Small intestine (tissue), 7 donors: ENCODE results near the gene GCC2. TPM values are rescaled to one million over a fixed set of nuclear protein-coding genes. Genes with fewer than 3 reads are reported as not detected.
A peak's percentile ranks its signal among the peaks of the same experiment; 100 is the strongest.
"Not testable (repeated sequence)": the region's sequence is repeated elsewhere in the genome, so short reads cannot be mapped to it uniquely, and the experiment has no call there.

Source experiments
- DNase-seq, 2 donors: peaks; one replicate each; pipeline versions ENCODE4 v3.0.0 to v3.0.0-alpha.2; 2013
- FAIRE-seq: peaks from 2 replicates; lab custom pipeline; 2012; peaks lifted over from hg19 to GRCh38; lab: Jason Lieb, UNC
- H3K27ac ChIP-seq, 3 donors: one replicate each; pipeline ENCODE4 v1.5.1; 2013; ENCODE audit warnings: low read length in 2 of 3, mild to moderate bottlenecking in 2 of 3, control low read depth in 1 of 3, inconsistent platforms in 1 of 3, low read depth in 1 of 3, moderate library complexity in 1 of 3
- H3K27me3 ChIP-seq, 3 donors: one replicate each; pipeline ENCODE4 v1.6.1; 2013; ENCODE audit warnings: low read length in 3 of 3, inconsistent platforms in 1 of 3; ENCODE audit not compliant: control insufficient read depth in 3 of 3, insufficient read depth in 3 of 3
- H3K36me3 ChIP-seq, 3 donors: one replicate each; pipeline ENCODE4 v1.6.1; 2013; ENCODE audit warnings: low read length in 3 of 3, inconsistent platforms in 1 of 3, low read depth in 1 of 3, mild to moderate bottlenecking in 1 of 3, moderate library complexity in 1 of 3; ENCODE audit not compliant: control insufficient read depth in 3 of 3, insufficient read depth in 2 of 3
- H3K4me1 ChIP-seq, 3 donors: one replicate each; pipeline ENCODE4 v1.6.1; 2013; ENCODE audit warnings: low read length in 2 of 3, inconsistent platforms in 1 of 3, low read depth in 1 of 3, mild to moderate bottlenecking in 1 of 3, moderate library complexity in 1 of 3; ENCODE audit not compliant: control insufficient read depth in 3 of 3, insufficient read depth in 2 of 3
- H3K4me3 ChIP-seq, 3 donors: one replicate each; pipeline ENCODE4 v1.5.1; 2013; ENCODE audit warnings: low read length in 3 of 3, control low read depth in 1 of 3, inconsistent platforms in 1 of 3, low read depth in 1 of 3, mild to moderate bottlenecking in 1 of 3, moderate library complexity in 1 of 3
- H3K9me3 ChIP-seq, 2 donors: one replicate each; pipeline ENCODE4 v1.6.1; 2013; ENCODE audit warnings: low read depth in 1 of 2, low read length in 1 of 2; ENCODE audit not compliant: control insufficient read depth in 2 of 2, insufficient read depth in 1 of 2
- WGBS, 3 donors: extraction: QIAGEN DNeasy Blood & Tissue Kit; methylation state at CpG; one replicate each; pipeline ENCODE4 v1.1.7; 2013; 5-methylcytosine and 5-hydroxymethylcytosine counted together
- polyA plus RNA-seq, 4 donors: library from polyadenylated mRNA; stranded (reverse) in 3 of 4; unstranded in 1 of 4; fragments of 200-250 nt in 3 of 4; fragments of 120-200 nt in 1 of 4; gene quantifications; one replicate each; pipeline versions ENCODE4 v1.2.1 to v1.2.3, GENCODE V29; 2013
- donor health status: healthy with polysubstance abuse.
- donor health status: control.
- donor health status: control.
- donor health status: Bipolar disorder and iron deficiency.
- donor health status: healthy.

GCC2 gene
- polyA plus RNA-seq, 4 donors: 14.0 to 110 (median 15.1) TPM

DNA sequence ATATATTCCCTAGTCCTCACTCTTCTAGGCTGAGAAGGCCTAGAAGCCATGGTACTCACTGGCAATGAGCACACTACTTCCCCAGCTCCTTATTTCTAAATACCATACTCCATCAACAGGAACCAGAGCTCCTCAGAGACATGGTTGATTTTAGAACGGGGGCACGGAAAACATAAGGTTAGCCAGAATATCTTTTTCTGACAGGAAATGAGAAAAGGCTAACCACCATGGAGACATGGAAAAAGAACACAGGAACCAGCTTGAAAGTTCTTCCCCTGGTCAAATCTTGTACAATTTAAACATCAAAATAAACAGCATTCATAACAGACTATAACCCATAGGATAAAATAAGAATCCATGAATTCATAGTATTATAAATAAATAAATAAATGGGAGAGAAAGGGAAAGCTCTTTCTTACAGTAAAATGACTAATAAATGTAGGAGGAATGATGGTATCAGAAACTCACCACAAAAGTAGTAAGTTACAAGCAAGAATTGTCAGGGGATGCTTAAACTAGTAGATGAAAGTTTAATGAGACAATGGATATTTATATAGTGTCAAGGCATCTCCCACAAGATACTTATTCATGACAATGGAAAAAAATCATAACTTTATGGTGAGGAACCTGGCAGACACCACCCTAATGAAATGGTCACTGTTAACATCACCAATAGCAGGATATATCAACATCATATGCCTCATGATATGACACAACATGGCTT lies 20.6 kb upstream of the GCC2 start:
- DNase-seq: no peak
- Histone ChIP-seq H3K36me3 (no peaks in the 10 kb centered on the region), H3K9me3 (peaks cover 0 to 2% of the 10 kb centered on the region in 2 donors), H3K4me3 (no peak overlapping the region), H3K27ac (no peak overlapping the region), H3K4me1 (peaks cover 0 to 6% (median 0%) of the 10 kb centered on the region in 3 donors), H3K27me3 (no peaks in the 10 kb centered on the region)
- FAIRE-seq: no peak
- WGBS, 3 donors: 75 to 88% (median 87%) methylated on average over 2 of the region's 2 CpGs

DNA sequence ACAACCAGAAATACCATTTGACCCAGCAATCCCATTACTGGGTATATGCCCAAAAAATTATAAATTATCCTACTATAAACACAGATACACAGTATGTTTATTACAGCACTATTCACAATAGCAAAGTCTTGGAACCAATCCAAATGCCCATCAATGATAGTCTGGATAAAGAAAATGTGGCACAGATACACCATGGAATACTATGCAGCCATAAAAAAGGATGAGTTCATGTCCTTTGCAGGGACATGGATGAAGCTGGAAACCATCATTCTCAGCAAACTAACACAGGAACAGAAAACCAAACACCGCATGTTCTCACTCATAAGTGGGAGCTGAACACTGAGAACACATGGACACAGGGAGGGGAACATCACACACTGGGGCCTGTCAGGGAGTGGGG lies 13.4 kb upstream of the GCC2 start:
- H3K9me3 ChIP-seq, H3K36me3 ChIP-seq, H3K4me1 ChIP-seq, DNase-seq, H3K4me3 ChIP-seq, FAIRE-seq, H3K27me3 ChIP-seq, H3K27ac ChIP-seq: not testable (repeated sequence)
- WGBS, 3 donors: 94 to 100% methylated on average over 1 of the region's 1 CpG; no CpG with 5 or more reads in 1 of the 3 donors

DNA sequence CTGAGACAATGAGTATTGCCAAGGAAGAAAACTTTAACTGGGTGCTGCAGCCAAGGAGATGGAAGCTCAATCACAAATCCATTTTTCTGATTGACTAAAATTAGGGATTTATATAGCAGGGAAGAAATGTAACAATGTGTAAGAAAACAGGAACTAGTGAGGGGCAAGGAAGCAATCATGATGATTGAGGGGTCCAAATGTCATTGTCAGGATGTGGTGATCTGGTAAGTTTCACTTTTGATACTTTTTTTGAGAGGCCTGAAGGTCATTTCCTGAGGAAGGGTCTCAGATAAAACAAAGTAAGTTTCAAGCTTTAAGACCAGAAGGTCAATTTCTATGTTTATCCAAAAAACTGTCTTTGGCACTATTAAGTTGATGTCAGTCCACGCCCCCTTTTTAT lies 12.0 kb upstream of the GCC2 start:
- Histone ChIP-seq H3K27me3 (no peaks in the 10 kb centered on the region), H3K36me3 (no peaks in the 10 kb centered on the region), H3K4me1 (no peaks in the 10 kb centered on the region), H3K4me3 (no peak overlapping the region), H3K27ac (no peak overlapping the region), H3K9me3 (no peaks in the 10 kb centered on the region)
- DNase-seq (no peak), FAIRE-seq (no peak)
- 81 to 96% (median 85%) methylated on average over 1 of the region's 1 CpG for WGBS, 3 donors

DNA sequence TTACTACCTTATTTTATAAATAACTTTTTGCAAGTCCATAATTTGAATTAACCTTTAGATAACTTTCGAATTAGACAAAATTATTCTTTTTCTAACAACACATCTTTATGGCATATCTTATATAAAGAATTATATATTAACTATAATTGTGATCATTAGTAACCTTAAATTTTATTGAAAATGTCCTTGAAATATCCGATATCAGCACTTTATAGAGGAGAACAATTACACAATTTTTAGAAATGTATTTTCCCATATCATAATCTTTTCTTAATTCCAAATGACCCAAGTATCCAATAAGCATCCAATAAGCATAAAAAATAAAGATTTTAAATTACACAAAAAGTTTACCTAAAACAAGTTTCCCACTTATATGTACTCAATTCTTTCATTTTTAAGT lies 7.3 kb upstream of the GCC2 start:
- no peaks in the 10 kb centered on the region for H3K9me3 ChIP-seq
- no peaks in the 10 kb centered on the region for H3K36me3 ChIP-seq
- H3K27me3 ChIP-seq: no peaks in the 10 kb centered on the region
- H3K4me3 ChIP-seq: no peak overlapping the region
- no peak overlapping the region for H3K27ac ChIP-seq
- WGBS, 3 donors: 67 to 87% (median 82%) methylated on average over 2 of the region's 2 CpGs
- FAIRE-seq (peak; percentile 74), DNase-seq (no peak)
- H3K4me1 ChIP-seq: no peaks in the 10 kb centered on the region

DNA sequence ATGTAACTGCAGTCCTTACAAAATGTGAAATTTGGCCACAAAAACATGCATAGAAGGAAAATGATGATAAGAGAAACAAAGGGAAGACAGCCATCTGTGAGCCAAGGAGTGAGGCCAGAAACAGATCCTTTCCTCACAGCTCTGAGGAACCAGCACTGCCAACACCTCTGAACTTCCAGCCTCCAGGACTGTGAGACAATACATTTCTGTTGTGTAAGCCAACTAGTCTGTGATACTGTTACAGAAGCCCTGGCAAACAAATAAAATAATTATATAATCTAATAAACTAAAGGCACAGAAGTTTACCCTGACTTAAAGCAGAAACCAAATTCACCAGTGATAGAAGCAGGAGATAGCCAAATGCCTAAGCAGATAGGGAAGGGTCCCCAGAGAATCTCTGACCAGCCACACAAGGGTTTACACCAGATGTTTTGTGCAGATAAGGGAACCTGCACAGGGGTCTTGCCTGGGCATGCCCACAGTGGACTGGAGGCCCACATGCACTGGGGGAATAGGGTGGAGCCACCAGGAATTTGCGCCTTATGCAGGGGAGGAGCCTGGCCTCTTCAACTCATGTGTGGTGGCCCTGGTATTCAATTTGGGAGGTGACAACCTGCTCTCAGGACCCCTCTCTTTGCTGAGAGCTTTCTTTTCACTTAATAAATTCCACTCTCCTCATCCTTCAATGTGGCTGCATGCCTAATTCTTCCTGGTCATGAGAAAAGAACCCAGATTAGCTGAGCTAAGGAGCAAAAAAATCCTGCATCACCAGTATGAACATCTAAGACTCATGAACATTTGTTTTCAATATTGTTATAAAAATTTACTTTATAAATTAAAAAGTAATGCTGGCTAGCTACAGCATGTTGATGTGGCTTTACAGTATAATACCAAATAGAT lies 3.8 kb upstream of the GCC2 start:
- Histone ChIP-seq H3K4me1 (no peaks in the 10 kb centered on the region), H3K27me3 (no peaks in the 10 kb centered on the region), H3K36me3 (no peaks in the 10 kb centered on the region), H3K4me3 (no peak overlapping the region), H3K27ac (no peak overlapping the region), H3K9me3 (no peaks in the 10 kb centered on the region)
- no peak for DNase-seq
- FAIRE-seq: no peak
- 87 to 100% (median 100%) methylated on average over 1 of the region's 1 CpG for WGBS, 3 donors

DNA sequence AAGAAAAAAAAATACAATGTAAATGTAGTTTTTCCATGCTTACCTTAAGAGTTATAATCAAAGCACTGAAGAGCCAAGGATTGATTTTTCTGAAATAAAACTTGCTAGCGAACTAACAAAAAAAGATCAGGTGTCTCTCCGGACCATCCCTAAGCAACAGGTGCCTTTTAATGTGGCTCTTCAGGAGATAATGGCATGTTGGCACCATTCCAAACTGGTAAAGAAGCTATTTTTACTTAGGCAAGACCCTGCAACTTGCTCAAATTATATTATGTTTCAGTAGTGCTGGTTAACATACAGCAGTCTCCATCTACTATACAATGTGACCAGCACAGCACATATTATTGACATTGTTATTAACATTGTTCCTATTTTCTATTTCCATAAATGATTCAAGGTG lies 2.3 kb upstream of the GCC2 start:
- FAIRE-seq: no peak
- Histone ChIP-seq H3K4me3 (no peak overlapping the region), H3K27ac (no peak overlapping the region), H3K9me3 (no peaks in the 10 kb centered on the region), H3K4me1 (peaks cover 0 to 7% (median 0%) of the 10 kb centered on the region in 3 donors), H3K27me3 (no peaks in the 10 kb centered on the region), H3K36me3 (peaks cover 0 to under 1% (median 0%) of the 10 kb centered on the region in 3 donors)
- WGBS, 3 donors: 92 to 96% (median 95%) methylated on average over 2 of the region's 2 CpGs
- no peak for DNase-seq

DNA sequence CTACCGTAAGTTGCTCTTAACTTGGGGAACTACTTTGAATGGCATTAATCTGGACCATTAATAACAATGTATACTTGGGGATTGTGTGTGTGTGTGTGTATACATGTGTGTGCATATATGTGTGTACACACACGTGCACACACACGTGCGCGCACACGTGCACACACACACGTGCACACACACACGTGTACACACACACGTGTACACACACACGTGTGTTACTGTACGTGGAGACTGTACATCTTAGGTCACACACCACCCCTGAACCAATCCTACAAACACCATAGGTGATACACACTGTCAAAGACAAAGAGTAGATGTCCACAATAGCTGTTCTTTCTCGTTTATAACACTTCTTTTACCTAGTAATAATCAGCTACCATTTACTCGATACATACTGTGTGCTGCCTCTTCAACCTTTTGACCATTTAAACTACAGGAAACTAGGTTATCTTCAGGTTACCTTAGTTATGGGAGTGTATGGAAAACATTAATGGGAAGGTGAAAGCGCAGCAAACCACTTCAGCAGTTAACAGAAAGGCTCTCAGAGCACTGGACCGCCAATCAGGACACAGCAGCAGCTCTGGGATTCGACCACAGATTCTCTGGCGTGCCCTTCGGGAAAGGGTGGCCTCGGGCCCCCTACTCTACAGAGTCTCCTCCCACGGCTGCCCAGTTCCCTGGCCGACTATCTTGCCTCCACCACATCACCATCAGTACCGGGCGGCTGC lies 894 bp upstream of the GCC2 start:
- Histone ChIP-seq H3K4me3 (peak overlapping the region; percentile 66 to 89 (median 81)), H3K9me3 (no peaks in the 10 kb centered on the region), H3K4me1 (peaks cover 0 to 7% (median 0%) of the 10 kb centered on the region in 3 donors), H3K27me3 (no peaks in the 10 kb centered on the region), H3K36me3 (peaks cover 0 to 7% (median 0%) of the 10 kb centered on the region in 3 donors), H3K27ac (peak overlapping the region; percentile 82 to 96 (median 91))
- DNase-seq (peak in 1 of 2 donors; percentile 47), FAIRE-seq (no peak)
- WGBS, 3 donors: 32 to 46% (median 43%) methylated on average over 20 to 23 of the region's 23 CpGs
